ENCODE data around the gene REG1B. TPM values are rescaled to one million over a fixed set of nuclear protein-coding genes. Genes with fewer than 3 reads are reported as not detected.

REG1B gene
- total RNA-seq, 3 donors from 2014 or later, result not detected

- H3K9me3 ChIP-seq, result no peaks in the 10 kb centered on the region
- intact Hi-C loops (cut with DNase I; ENCODE audit: low total_unique reads), result no loop called here
- H3K27ac ChIP-seq, result no peak overlapping the region
- TF ChIP-seq POLR2AphosphoS5 (IDR thresholded peaks at IDR 0.05) (no peak), POLR2A (IDR thresholded peaks at IDR 0.05) (no peak), CTCF (IDR thresholded peaks at IDR 0.05) (no peak)
- H3K4me3 ChIP-seq, result no peak overlapping the region
- H3K4me1 ChIP-seq, result no peaks in the 10 kb centered on the region
- no peaks in the 10 kb centered on the region for H3K27me3 ChIP-seq
- no peak for DNase-seq (ENCODE audit: low spot score in 2 of 2)
- H3K36me3 ChIP-seq, result no peaks in the 10 kb centered on the region
Observed at GRCh38 chr2:79125721-79125985, 37.9 kb upstream of the REG1B start.

GRCh38 chr2:79124907-79125720 is 37.3 kb upstream of the REG1B start:
- no peak for TF ChIP-seq CTCF (IDR thresholded peaks at IDR 0.05)
- Histone ChIP-seq H3K9me3 (no peaks in the 10 kb centered on the region), H3K27me3 (no peaks in the 10 kb centered on the region), H3K4me1 (no peaks in the 10 kb centered on the region), H3K36me3 (no peaks in the 10 kb centered on the region), H3K27ac (no peak overlapping the region), H3K4me3 (no peak overlapping the region)
- no peak for DNase-seq (ENCODE audit: low spot score in 2 of 2)
- intact Hi-C loops (cut with DNase I; ENCODE audit: low total_unique reads), result no loop called here

GRCh38 chr2:79122676-79123075 is 34.9 kb upstream of the REG1B start:
- H3K4me3 ChIP-seq, result no peak overlapping the region
- H3K27ac ChIP-seq, result no peak overlapping the region
- no peak for TF ChIP-seq POLR2AphosphoS5 (IDR thresholded peaks at IDR 0.05)
- TF ChIP-seq CTCF (IDR thresholded peaks at IDR 0.05), result no peak
- no peak for TF ChIP-seq POLR2A (IDR thresholded peaks at IDR 0.05)
- no peaks in the 10 kb centered on the region for H3K36me3 ChIP-seq
- intact Hi-C loops (cut with DNase I; ENCODE audit: low total_unique reads), result no loop called here
- H3K9me3 ChIP-seq, result no peaks in the 10 kb centered on the region
- no peaks in the 10 kb centered on the region for H3K4me1 ChIP-seq
- H3K27me3 ChIP-seq, result no peaks in the 10 kb centered on the region
- no peak for DNase-seq (ENCODE audit: low spot score in 2 of 2)

GRCh38 chr2:79120194-79120713 is 32.5 kb upstream of the REG1B start, which contains the start of gene REG1A:
TSS of gene REG1A (plus strand) at chr2:79120488. CDS start at chr2:79120862, 374 bp downstream.
- TF ChIP-seq POLR2A (IDR thresholded peaks at IDR 0.05) (no peak), POLR2AphosphoS5 (IDR thresholded peaks at IDR 0.05) (no peak), CTCF (IDR thresholded peaks at IDR 0.05) (no peak)
- Histone ChIP-seq H3K4me1 (no peaks in the 10 kb centered on the region), H3K27ac (no peak within 1 kb of the TSS), H3K27me3 (no peaks in the 10 kb centered on the region), H3K9me3 (no peaks in the 10 kb centered on the region), H3K4me3 (no peak within 1 kb of the TSS), H3K36me3 (no peaks in the 10 kb centered on the region)
- DNase-seq (ENCODE audit: low spot score in 2 of 2), result no peak
- intact Hi-C loops (cut with DNase I; ENCODE audit: low total_unique reads), result no loop called here

- H3K4me3 ChIP-seq, result no peak overlapping the region
- TF ChIP-seq POLR2AphosphoS5 (IDR thresholded peaks at IDR 0.05) (no peak), POLR2A (IDR thresholded peaks at IDR 0.05) (no peak), CTCF (IDR thresholded peaks at IDR 0.05) (no peak)
- intact Hi-C loops (cut with DNase I; ENCODE audit: low total_unique reads), result no loop called here
- no peak overlapping the region for H3K27ac ChIP-seq
- no peak for DNase-seq (ENCODE audit: low spot score in 2 of 2)
- no peaks in the 10 kb centered on the region for H3K4me1 ChIP-seq
- H3K36me3 ChIP-seq, result no peaks in the 10 kb centered on the region
- no peaks in the 10 kb centered on the region for H3K9me3 ChIP-seq
- H3K27me3 ChIP-seq, result no peaks in the 10 kb centered on the region
Observed at GRCh38 chr2:79116997-79117928, 29.5 kb upstream of the REG1B start.
